LNCAP (cell line): ENCODE data around the gene SCAF1.

ENCODE experiments used
- CTCF ChIP-seq: fragments of 450-650 bp; IDR thresholded peaks from 2 replicates; pipeline ENCODE4 v1.5.1; 2017; ENCODE audit warnings: mild to moderate bottlenecking

SCAF1 gene

GRCh38 chr19:49667473-49667872, 25.5 kb downstream of the SCAF1 start:
- TF ChIP-seq CTCF: no peak

DNA sequence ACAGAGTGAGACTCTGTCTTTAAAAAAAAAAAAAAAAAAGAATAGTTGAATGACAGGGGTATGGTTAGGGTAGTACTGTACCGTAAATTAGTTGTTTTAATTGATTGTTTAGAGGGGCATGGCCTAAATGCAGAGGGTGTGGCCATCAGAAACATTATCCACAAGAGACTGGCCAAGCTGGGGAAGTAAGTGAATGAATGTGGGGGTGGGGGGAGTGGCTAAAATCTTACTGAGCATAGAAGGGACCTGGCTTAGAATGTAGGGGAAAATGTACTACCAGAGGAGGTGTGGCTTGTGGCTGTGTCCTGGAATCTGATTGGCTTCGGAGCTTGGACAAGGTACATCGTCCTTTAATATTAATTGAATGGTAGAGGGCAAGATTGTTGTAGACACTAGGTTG, 27.5 kb downstream of the SCAF1 start:
- no peak for TF ChIP-seq CTCF

- TF ChIP-seq CTCF: peak; percentile 99
Observed at GRCh38 chr19:49672131-49672919, 30.3 kb downstream of the SCAF1 start.

- no peak for TF ChIP-seq CTCF
Observed at GRCh38 chr19:49676136-49676783, 34.3 kb downstream of the SCAF1 start.

DNA sequence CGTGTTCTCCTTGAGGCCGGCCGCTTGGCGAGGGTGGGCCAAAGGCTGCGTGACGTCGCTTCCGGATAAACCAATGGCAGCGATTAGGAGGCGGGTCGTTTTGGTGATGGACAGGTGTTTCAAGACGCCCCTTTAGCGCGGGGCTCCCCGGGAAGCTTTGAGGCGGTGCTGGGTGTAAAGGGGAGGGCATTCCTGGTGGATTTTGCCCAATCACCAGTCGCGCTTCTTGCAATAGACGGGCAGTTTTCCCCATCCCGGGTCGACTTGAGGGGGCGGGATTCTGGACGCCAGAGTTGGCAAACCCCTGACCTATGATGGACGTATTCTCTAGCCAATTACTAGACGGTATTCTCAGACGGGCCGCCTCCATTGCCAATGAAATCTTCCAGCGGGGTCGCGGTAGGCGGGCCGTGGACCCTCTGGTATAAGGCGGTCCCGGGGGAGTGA, 34.8 kb downstream of the SCAF1 start:
- no peak for TF ChIP-seq CTCF

DNA sequence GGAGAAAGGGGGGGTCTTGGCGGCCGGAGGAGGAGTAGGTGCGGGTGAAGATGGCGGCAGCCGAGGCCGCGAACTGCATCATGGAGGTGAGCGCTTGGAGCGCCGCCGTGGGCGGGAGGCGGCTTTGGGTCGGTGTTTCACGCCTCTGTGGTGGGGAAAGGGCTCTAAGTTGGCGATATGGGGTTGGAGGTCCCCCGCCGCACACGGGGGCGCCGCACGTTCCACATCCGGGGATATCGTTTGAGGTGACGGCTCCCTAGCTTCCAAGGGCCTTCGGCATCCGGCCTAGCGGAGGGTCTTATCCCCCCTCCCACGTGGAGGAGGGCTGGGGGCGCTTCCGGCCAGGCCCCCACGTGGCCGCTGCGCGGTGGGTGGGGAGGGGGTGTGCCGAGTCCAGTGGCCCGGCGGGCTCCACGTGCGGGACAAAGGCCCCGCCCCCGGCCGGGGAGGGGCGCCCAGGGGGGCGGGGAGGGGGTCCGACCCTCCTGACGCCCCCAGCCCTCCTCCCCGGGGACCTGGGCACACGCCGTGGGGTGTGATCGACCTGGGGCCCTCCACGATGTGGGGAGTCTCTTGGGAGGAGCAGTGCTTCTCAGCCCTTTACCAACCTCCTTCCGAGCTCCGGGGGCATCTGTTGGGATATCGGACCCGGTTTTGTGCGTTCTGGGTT, 35.4 kb downstream of the SCAF1 start, which contains the start of gene PRMT1:
TSS of gene PRMT1 (plus strand) at position 41 of the 670 bp plus-strand sequence. CDS start at position 51, 10 bp downstream.
- TF ChIP-seq CTCF: no peak

DNA sequence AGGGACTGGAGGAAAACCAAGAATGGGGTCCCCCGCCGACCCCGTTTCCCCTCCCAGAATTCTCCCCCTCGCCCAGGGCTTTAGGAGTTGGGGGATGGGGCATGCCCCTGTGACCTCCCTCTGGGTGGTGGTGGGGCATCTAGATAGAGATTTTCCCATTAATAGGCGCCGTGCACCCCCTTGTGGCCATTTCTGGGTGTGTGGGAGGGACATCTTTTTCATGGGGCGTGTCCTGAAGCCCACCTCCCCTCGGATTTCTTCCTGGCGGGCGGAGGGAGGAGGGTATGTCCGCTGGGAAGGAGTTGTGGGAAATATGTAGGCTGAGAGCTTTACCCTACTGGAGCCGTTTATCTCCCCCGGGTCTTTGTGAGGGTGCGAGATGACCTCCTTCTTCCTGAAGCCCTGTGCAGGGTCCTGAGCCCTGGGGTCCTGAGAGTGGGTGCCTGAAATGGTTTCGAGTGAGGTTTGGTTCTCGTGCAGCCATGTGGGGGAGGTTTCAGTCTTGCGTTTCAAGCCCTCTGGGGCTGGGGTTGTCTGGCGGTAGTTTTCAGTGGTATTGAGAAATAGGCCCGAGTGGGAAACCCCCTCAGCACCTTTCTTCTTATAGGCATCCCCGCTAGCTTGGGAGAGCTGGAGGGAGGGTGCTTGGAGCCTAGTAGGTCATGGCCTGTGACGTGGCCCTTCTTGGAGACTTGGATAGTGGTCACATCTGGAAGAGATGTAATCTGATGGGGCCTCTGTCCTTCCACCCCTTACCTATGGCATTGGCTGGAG, 36.1 kb downstream of the SCAF1 start:
- peak; percentile 67 for TF ChIP-seq CTCF
